ENCODE measurements around the gene UGGT1.

UGGT1 gene

GRCh38 chr2:128235581-128235980 lies 144.6 kb downstream of the UGGT1 start:
- TF ChIP-seq CTCF (conservative IDR thresholded peaks at IDR 0.05; ENCODE audit: control insufficient read depth, insufficient read depth, low read depth, low read length): no peak

GRCh38 chr2:128236491-128237035 lies 145.6 kb downstream of the UGGT1 start:
- DNase-seq (ENCODE audit: low read depth): peak; percentile 91
- TF ChIP-seq CTCF (conservative IDR thresholded peaks at IDR 0.05; ENCODE audit: control insufficient read depth, insufficient read depth, low read depth, low read length): no peak
- no peak overlapping the region for H3K4me3 ChIP-seq (ENCODE audit: control insufficient read depth, low read depth, low read length)

More at GRCh38 chr2:128235581-128235980, 144.6 kb downstream of the UGGT1 start:
- H3K4me3 ChIP-seq (ENCODE audit: control insufficient read depth, low read depth, low read length): no peak overlapping the region
- DNase-seq (ENCODE audit: low read depth): no peak

GRCh38 chr2:128237081-128237534 lies 146.1 kb downstream of the UGGT1 start:
- H3K4me3 ChIP-seq (ENCODE audit: control insufficient read depth, low read depth, low read length): no peak overlapping the region
- no peak for TF ChIP-seq CTCF (conservative IDR thresholded peaks at IDR 0.05; ENCODE audit: control insufficient read depth, insufficient read depth, low read depth, low read length)
- DNase-seq (ENCODE audit: low read depth): no peak

- DNase-seq (ENCODE audit: low read depth): no peak
- H3K4me3 ChIP-seq (ENCODE audit: control insufficient read depth, low read depth, low read length): no peak overlapping the region
- no peak for TF ChIP-seq CTCF (conservative IDR thresholded peaks at IDR 0.05; ENCODE audit: control insufficient read depth, insufficient read depth, low read depth, low read length)
Measured at GRCh38 chr2:128237911-128238697, 147.1 kb downstream of the UGGT1 start.

- TF ChIP-seq CTCF (conservative IDR thresholded peaks at IDR 0.05; ENCODE audit: control insufficient read depth, insufficient read depth, low read depth, low read length): no peak
- no peak for DNase-seq (ENCODE audit: low read depth)
- H3K4me3 ChIP-seq (ENCODE audit: control insufficient read depth, low read depth, low read length): no peak overlapping the region
Measured at GRCh38 chr2:128241896-128242295, 150.9 kb downstream of the UGGT1 start.
